NCI-H128 (cell line): ENCODE data around the gene XKR3.
"Not testable (repeated sequence)": the region's sequence is repeated elsewhere in the genome, so short reads cannot be mapped to it uniquely, and the experiment has no call there.

ENCODE experiments used
- DNase-seq: peaks from one replicate; lab custom pipeline; 2025; ENCODE audit not compliant: unreplicated experiment; lab: John Stamatoyannopoulos, UW

The XKR3 gene

DNA sequence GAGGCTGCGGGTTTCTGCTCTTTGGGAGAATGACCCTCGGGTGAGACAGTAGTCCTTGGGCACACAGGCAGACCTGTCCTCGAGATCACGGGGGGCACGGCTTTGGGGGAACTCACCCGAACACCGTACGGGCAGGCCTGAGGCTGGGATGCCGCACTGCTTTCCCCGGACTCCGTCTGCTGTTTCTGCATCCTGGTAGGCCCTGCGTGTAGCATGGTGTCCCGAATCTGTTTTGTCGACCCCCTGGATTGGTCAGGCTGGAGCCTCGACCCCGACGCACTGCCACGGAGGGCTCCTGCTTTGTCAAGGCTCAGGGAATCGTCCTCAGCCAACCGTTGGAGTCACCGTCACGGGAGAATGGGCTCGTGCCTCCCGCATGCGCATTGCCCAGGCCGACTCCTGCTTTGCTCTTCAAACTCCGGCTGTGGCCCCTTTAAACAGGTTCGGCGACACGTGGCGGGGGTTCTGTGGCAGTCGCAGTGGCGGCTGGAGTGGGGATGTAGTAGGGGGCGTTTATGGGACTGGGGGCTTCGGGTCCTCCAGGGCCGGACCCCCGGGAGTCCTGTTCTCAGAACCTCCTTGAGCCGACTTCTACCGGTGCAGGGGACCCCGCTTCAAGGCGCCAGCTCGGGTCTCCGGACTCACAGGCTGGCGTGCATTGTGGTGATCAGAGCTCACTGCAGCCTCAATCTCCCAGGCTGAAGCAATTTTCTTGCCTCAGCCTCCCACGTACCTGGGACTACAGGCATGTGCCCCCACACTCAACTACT, 76.9 kb downstream of the XKR3 start:
- DNase-seq, result not testable (repeated sequence)

DNA sequence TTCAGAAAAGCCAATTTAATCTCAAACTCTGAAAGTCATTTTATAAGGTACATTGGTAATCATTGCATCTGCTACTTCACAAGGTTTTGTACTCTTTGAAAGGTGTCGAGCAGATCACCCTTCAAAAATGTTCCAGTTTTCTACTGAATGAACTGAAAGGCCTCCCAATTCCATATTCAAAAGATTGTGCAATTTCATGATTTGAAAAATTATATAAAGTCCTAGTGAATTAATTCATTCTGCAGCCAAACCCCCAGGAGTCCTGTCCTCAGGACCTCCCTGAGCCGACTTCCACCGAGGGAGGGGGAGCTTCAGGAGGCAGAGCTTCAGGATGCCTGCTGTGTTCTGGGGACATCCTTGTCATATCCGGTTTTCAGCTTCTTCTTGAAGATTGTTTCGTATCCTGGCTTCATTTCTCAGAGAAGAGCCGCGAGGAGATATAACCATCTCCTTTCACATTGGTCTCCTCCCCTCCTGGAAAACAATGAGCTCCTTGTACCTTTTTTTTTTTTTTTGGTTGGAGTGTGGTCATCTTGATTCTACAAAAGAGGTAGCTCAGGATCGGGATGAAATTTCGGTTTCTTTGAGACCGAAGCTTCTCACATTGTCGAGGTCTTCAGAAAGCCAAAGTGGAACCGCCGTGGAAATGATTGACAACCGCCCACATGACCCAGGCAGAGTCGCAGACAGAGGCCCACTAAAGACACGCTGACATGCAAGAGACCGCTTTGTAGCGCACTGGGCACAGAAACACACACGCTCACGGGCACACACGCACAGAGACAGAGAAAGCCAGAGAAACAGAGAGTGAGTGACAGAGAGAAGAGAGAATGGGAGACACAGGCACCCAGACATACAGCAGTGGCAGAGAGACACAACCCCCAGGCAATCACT, 77.7 kb downstream of the XKR3 start:
- DNase-seq, result not testable (repeated sequence)

DNA sequence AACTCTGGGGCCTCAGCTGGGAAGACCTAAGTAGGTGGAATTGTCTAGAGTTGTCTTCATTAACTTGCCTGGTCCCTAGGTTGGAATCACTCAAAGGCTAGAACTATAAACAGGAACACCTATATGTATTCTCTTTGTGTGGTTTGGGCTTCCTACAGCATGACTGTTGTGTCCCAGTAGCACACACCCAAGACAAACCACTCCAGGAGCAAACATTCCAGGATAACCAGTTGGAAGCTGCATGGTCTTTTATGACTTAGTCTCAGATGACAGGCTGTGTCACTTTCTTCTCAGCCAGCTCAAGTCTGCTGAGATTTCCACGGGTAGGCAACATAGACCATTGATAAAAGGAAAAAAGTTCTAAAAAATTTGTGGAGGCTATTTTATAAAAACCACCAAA, 90.9 kb downstream of the XKR3 start:
- not testable (repeated sequence) for DNase-seq
